Stimulated activated CD8-positive, alpha-beta memory T cell treated with anti-CD3 and anti-CD28 coated beads, Interleukin-7, amount 100 ng/mL, for 4 hours (primary cell): Measurements from ENCODE around the gene FAM76A.
"Not testable (repeated sequence)": the region's sequence is repeated elsewhere in the genome, so short reads cannot be mapped to it uniquely, and the experiment has no call there.

Experiments
- DNase-seq, 2 donors: peaks; one replicate each; pipeline ENCODE4 v3.0.0-alpha.2; 2020; ENCODE audit warnings: low read depth in 2 of 2

The FAM76A gene

DNA sequence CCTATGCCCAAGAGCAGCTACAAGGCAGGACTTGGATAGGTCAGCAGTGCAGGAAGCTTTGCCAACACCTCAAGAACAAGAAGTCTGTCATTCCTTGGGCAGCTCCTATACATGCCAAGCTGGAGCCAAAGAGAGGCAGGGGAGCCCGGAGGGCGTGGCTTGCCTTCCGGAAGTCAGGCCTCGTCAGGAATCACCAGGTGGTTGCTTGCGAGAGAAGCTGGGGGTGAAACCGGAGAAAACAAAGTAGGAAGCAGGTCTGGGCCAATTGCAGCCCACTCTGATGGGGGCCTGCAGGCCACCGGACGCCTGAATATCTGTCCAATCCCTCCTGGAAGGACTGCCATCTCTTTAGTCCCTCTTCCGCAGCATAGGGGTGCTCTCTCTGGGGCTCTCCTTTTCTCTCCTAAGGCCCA lies 794 bp upstream of the FAM76A start:
- DNase-seq: no peak

GRCh38 chr1:27726173-27727044 lies 648 bp downstream of the FAM76A start:
- DNase-seq: peak; percentile 7 to 31

DNA sequence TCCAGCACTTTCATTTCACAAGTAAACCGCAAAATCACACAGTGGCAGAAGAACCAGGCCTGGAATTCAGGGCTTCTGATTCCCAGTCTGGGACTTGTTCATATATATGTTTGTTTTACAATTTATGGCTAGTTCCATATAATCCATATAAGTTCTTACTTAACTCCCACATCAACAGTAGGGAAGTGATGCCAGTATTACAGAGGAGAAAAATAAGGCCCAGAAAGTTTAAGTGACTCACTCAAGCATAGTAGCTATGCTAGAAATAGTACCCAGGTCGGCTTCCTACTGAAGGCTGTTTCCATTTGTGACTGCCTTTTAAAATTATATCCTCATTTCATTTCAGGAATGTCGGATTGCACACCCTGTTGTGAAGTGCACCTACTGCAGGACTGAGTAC lies 1.4 kb downstream of the FAM76A start:
- no peak for DNase-seq

DNA sequence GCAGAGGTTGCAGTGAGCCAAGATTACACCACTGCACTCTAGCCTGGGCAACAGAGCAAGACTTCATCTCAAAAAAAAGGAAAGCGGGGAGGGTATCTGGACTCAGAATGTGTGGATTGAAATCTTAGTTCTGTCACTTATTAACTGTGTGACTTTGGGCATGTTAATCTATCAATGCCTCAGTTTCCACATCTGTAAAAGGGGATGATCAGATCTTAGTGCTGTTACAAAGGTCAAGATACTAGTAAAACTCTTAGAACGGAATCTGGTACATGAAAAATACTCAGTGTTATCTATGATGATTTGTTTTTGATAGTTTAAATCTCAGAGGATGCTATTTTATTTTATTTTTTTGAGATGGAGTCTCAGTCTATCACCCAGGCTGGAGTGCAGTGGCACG lies 10.5 kb downstream of the FAM76A start:
- DNase-seq: no peak

GRCh38 chr1:27741121-27741520 lies 15.4 kb downstream of the FAM76A start:
- DNase-seq: no peak

GRCh38 chr1:27744556-27744955 lies 18.8 kb downstream of the FAM76A start:
- no peak for DNase-seq

GRCh38 chr1:27745466-27745865 lies 19.7 kb downstream of the FAM76A start:
- DNase-seq: no peak

DNA sequence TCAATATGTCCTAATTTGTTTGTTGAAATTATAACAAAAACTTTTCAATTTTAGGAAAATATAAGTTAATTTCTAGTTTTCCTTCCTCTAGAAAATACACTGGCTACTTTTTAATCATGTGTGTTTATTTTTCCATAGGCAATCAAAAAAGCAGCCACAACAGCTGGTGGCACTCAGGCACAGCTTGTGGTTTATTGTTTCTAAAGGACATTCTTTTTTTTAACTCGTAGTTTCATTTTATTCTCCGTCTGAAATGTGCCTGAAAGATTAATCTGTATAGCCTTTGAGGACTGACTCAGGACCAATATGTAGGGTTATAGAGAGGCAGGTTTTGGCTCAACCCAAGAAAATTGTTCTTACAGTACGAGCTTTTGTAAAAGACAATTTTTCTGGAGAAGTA lies 26.6 kb downstream of the FAM76A start:
- DNase-seq: no peak

DNA sequence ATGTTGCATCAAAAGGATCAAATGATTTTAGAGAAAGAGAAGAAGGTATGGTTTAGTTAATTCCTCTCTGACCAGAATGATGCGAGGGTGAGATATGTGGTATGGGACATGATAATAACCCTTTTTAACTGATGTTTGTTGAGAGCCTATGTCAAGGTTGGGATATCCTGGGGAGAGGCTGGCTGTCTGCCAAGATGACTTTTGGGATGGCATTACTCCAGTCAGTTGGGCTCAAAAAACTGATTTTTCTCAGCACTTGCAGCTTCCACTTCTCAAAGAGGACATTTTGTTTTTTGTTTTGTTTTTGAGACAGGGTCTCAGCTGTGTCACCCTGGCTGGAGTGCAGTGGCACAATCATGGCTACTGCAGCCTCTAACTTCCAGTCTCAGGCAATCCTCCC lies 29.5 kb downstream of the FAM76A start:
- no peak for DNase-seq

- no peak for DNase-seq
Observed at GRCh38 chr1:27755865-27756264, 30.1 kb downstream of the FAM76A start.

DNA sequence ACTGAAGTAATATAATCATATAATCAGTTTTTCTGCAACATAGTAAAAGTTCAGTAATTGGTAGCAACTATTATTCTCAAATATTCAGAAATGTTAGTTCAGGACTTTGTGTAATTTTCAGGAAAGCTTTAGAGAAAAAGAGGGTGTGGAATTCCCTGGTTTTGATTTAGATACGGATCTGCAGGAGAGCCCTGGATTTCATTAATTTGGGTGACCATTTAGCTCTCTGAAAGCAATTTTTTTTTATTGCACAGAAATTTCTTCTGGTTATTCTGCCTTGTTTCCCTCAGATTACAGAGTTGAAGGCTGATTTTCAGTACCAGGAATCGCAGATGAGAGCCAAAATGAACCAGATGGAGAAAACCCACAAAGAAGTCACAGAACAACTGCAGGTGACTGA lies 33.5 kb downstream of the FAM76A start:
- no peak for DNase-seq

DNA sequence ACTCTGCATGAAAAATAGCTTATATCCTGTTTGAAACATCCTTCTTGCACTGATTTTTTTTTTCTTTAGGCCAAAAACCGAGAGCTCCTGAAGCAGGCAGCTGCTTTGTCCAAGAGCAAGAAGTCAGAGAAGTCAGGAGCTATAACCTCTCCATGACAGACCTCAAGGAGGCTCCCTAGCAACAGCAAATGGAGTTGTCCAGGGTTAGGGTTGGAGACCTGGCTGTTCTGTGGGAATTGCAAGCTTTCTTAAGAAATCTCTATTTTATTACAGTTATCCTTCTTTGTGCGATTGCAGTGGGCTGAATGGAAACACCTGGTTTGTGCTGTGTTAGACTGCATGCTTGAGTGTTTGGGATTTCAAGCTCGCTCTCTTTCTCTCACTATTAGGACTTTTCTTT lies 34.7 kb downstream of the FAM76A start:
- DNase-seq: no peak

DNA sequence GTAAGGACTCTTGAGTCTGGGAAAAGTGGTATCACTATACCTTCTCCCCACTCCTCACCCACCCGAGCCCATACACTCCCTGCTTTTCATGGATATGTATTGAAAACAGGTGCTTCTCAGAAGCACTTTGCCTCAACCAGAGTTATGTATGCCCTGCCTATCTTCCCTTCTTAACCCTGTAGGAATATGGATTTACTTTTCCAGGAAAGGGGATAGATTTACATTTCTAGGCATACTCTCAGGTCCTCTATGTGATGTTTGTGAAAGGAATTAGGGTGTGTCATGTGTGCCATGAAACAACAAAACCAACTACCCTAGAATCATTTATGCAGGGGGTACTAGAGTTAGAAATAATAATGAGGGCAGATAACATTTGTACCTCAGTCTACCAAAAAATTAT lies 36.3 kb downstream of the FAM76A start:
- no peak for DNase-seq

DNA sequence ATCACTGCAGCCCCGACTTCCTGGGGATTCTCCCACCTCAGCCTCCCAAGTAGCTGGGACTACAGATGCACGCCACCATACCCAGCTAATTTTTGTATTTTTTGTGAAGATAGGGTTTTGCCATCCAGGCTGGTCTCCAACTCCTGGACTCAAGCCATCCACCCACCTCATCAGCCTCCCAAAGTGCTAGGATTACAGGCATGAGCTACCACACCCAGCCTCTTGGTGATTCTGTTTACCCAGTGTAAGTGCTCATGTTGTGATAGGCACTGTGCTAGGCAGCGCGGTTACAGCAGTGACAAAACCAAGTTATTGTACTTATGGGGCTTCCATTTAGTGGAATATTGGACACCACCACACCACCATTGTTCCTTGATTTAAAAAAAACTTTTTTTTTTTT lies 37.6 kb downstream of the FAM76A start:
- DNase-seq: no peak

DNA sequence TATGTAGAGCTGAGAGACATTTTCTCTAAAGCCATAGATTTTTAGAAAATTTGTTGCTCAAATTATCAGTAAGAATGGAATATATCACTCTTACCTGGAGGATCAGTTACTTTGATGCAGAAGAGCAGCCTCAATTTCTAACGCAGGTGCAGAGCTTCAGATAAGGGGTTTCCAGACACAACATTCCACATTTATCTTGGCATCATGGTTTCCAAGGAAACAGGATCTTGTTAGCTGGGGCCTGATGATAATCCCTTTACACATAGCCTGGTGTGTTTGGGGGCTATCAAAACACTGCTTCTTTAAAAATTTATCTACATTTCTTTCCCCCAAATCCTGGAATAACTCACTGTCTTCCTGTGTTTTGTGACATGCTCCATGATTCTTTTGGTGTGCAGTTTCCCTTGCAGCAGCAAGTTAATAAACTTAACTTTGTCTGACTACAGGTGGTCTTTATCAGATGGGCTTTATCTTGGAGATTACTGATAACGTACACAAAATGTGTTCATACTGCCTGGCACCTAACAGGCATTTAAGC lies 44.6 kb downstream of the FAM76A start:
- DNase-seq: no peak

DNA sequence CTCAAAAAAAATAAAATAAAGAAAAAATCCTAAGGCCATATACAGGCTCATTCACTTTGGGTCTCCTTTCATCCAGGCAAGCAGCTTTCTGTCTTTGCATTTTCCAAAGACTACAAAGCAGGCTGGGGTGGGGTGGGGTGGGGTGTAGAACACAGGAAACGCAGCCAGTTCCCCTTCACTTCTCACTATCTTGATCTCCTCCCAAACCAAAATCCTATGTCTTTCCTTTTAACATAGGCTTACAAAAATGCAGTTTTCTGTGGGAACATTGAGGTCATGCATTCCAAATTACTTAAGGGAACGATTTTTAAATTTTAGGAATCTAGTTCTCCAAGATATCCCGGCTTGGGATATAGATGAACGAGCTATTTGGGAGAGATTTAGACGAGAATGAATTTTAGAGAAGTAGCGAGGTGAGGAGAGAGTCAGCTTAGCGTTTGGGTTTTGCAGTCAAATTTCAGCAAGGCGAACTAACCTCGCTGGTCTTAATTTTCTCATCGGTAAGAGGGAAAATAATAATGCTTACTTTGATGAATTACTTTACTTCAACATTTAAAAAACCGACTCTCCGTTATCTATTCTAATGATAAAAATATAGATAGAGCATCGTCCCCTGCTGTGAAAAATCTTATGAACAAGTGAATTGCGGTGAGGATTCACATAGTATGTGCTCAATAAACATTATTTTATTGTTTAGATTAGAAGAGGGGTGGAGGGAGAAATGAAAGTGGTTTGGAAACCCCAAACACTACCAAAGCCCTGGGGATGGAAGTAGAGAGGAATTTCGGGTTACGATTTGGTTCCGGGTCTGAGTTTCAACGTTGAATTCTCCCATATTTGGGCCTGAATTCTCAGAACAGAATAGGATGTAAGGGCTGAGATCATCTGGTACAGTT lies 46.5 kb downstream of the FAM76A start:
- no peak for DNase-seq

GRCh38 chr1:27772932-27773825 lies 47.4 kb downstream of the FAM76A start, which contains the start of gene STX12:
STX12 (plus strand) TSS chr1:27773219; CDS start chr1:27773308, 89 bp downstream.
- peak; percentile 97 to 99 for DNase-seq

DNA sequence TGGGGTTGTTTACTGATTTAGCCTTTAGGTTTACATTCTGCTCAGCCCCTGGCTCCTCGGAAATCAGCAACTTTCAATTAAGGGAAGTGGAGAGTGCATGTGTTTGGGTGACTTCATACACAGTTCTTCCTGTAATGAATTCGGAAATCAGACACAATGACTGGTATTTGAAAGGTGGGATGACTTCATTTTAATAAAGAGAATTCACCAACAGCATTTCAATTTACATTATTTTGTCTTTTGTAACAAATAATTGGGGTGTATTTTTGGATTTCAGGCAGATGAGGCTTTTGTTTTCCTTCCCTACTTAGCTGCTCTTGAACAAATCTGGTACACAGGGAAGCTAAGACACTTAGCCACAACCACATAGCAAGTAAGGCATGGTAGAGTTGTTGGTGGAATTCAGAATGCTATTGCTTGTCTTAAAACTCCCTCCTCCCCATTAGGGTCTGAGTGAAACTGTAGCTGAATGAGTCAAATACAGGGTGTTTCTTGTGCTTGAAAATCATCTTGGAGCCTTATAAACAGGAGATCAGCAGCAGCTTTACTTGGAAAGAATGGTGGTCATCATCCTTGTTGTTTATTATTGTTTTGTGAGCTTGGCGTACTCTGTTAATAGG lies 48.2 kb downstream of the FAM76A start:
- no peak for DNase-seq

DNA sequence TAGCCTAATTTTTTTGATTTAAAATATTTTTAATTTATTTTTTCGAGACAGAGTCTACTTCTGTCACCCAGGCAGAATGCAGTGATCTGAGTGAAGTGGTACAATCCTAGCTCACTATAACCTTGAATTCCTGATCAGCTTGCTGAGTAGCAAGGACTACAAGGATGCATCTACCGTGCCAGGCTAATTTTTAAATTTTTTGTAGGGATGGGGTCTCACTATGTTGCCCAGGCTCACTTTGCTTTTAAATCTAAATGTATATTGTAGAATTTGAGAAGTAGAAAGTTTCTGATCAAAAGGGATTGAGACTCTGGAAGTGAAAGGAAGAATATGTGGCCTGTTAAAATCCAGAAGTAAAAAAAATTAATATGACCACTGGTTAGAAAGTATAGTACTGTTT lies 48.9 kb downstream of the FAM76A start:
- DNase-seq: no peak

DNA sequence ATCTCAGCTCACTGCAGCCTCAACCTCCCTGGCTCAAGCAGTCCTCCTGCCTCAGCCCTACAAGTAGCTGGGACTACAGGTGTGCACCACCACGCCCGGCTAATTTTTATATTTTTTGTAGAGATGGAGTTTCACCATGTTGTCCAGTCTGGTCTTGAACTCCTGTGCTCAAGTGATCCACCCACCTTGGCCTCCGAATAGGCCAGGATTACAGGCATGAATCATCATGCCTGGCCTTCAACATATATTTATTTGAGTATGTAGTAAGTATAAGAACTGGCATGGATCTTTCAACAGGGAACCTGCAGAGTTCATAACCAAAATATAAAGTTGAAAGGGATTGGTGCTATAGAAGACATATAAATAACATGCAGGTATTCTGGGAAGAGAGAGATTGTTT lies 49.6 kb downstream of the FAM76A start:
- not testable (repeated sequence) for DNase-seq

DNA sequence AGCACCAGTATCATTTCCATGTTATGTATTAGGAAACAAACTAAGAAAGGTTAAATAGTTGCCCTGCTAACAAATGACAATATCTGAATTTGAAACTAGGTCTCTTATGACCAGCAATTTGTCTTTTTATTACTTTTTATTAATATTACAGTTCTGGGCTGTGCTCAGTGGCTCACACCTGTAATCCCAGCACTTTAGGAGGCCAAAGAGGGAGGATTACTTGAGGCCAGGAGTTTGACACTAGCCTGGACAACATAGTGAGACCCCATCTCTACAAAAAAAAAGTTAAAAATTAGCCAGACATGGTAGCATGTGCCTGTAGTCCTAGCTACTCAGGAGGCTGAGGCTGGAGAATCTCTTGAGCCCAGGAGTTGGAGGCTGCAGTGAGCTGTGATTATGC lies 50.5 kb downstream of the FAM76A start:
- DNase-seq: not testable (repeated sequence)
